Keratinocyte (primary cell): Measurements from ENCODE around the gene ANXA8. TPM values are rescaled to one million over a fixed set of nuclear protein-coding genes. Genes with fewer than 3 reads are reported as not detected.

Experiments used
- DNase-seq: peaks from one replicate; pipeline ENCODE4 v3.0.0-alpha.2; 2011; ENCODE audit warnings: low read depth, missing footprints, low spot score
- FAIRE-seq: peaks from 2 replicates; lab custom pipeline; 2011; peaks lifted over from hg19 to GRCh38; lab: Jason Lieb, UNC
- H2AFZ ChIP-seq: 2 replicates; pipeline ENCODE4 v1.6.0; 2012; ENCODE audit warnings: low read length, control low read depth, inconsistent platforms; ENCODE audit not compliant: control insufficient read depth
- H3K27ac ChIP-seq: 2 replicates; pipeline ENCODE4 v1.5.1; 2011; ENCODE audit warnings: low read length; ENCODE audit not compliant: control insufficient read depth, insufficient read depth
- H3K27me3 ChIP-seq: 3 replicates; pipeline ENCODE4 v1.6.0; 2011; ENCODE audit warnings: low read length; ENCODE audit not compliant: control insufficient read depth, insufficient read depth; ENCODE audit errors: extremely low read depth
- H3K36me3 ChIP-seq, 2 experiments: 2 replicates in 1 of 2; 3 replicates in 1 of 2; pipeline ENCODE4 v1.5.1; 2011; ENCODE audit warnings: low read length in 2 of 2, mild to moderate bottlenecking in 1 of 2; ENCODE audit not compliant: control insufficient read depth in 2 of 2, insufficient read depth in 2 of 2; ENCODE audit errors: extremely low read depth in 1 of 2
- H3K4me1 ChIP-seq: 3 replicates; pipeline ENCODE4 v1.5.1; 2011; ENCODE audit warnings: low read length; ENCODE audit not compliant: control insufficient read depth, insufficient read depth; ENCODE audit errors: extremely low read depth
- H3K4me2 ChIP-seq: 3 replicates; pipeline ENCODE4 v1.6.0; 2011; ENCODE audit warnings: low read depth, low read length; ENCODE audit not compliant: control insufficient read depth, insufficient read depth; ENCODE audit errors: extremely low read depth
- H3K4me3 ChIP-seq, 3 experiments: fragments of 200-600 bp in 1 of 3; sonication (generic) in 1 of 3; 2 replicates in 2 of 3; 3 replicates in 1 of 3; pipeline ENCODE4 v1.5.1; 2011 to 2016; ENCODE audit warnings: low read length in 3 of 3, mild to moderate bottlenecking in 3 of 3, control low read depth in 2 of 3, inconsistent platforms in 1 of 3, low read depth in 1 of 3, mixed read lengths in 1 of 3, mixed run types in 1 of 3, moderate library complexity in 1 of 3; ENCODE audit not compliant: control insufficient read depth in 2 of 3, insufficient read depth in 2 of 3; ENCODE audit errors: extremely low read depth in 1 of 3
- H3K79me2 ChIP-seq: 2 replicates; pipeline ENCODE4 v1.6.0; 2012; ENCODE audit warnings: low read length; ENCODE audit not compliant: control insufficient read depth, insufficient read depth
- H3K9ac ChIP-seq: 3 replicates; pipeline ENCODE4 v1.6.0; 2011; ENCODE audit warnings: low read length; ENCODE audit not compliant: control insufficient read depth, insufficient read depth; ENCODE audit errors: extremely low read depth
- H3K9me1 ChIP-seq: 3 replicates; pipeline ENCODE4 v1.6.0; 2011; ENCODE audit warnings: low read length; ENCODE audit not compliant: control insufficient read depth, insufficient read depth; ENCODE audit errors: extremely low read depth
- H3K9me3 ChIP-seq: 2 replicates; pipeline ENCODE4 v1.5.1; 2012; ENCODE audit warnings: low read depth, low read length; ENCODE audit not compliant: control insufficient read depth
- H4K20me1 ChIP-seq: 3 replicates; pipeline ENCODE4 v1.6.0; 2011; ENCODE audit warnings: low read length; ENCODE audit not compliant: control insufficient read depth, insufficient read depth; ENCODE audit errors: extremely low read depth
- CTCF ChIP-seq, 3 experiments: IDR thresholded peaks in 1 of 3; conservative IDR thresholded peaks in 1 of 3; optimal IDR thresholded peaks in 1 of 3; 2 replicates in 2 of 3; 3 replicates in 1 of 3; pipeline versions ENCODE3 to v1.5.1; 2011; ENCODE audit warnings: low read length in 3 of 3, mild to moderate bottlenecking in 3 of 3, moderate library complexity in 2 of 3, control low read depth in 1 of 3, inconsistent platforms in 1 of 3; ENCODE audit not compliant: insufficient read depth in 2 of 3; ENCODE audit errors: extremely low read depth in 1 of 3
- EZH2 ChIP-seq: IDR thresholded peaks from one replicate; pipeline ENCODE4 v1.6.1; 2012; ENCODE audit warnings: inconsistent platforms, mild to moderate bottlenecking, low read length, moderate library complexity
- dilution Hi-C: fragments of 300-500 bp; cut with MboI; formaldehyde crosslinking; loops from one replicate; pipeline ENCODE4 v1.7.0; 2020; ENCODE audit warnings: low sequenced_read_pairs; ENCODE audit not compliant: extremely low pct_ligation_motif_present
- polyA plus RNA-seq, 5 experiments: library from polyadenylated mRNA; depleted of rRNA in 3 of 5; stranded (reverse) in 3 of 5; stranded (forward) in 1 of 5; unstranded in 1 of 5; fragments of >200 nt; gene quantifications; 1 replicate in 1 of 5; 2 replicates in 3 of 5; 3 replicates in 1 of 5; pipeline versions ENCODE4 v1.2.1 to v1.2.3, GENCODE V29; 2011 to 2012; ENCODE audit warnings: missing spikeins in 2 of 5, low read depth in 1 of 5, low replicate concordance in 1 of 5

Gene ANXA8
- polyA plus RNA-seq, 1 donor (not counting 4 experiments of a cell fraction or from before 2014, with no cell fraction given): 820 TPM

GRCh38 chr10:47421057-47421952 lies 62.6 kb downstream of the ANXA8 start:
- dilution Hi-C loops: no loop called here
- Histone ChIP-seq H3K36me3 (no peaks in the 10 kb centered on the region), H3K79me2 (no peaks in the 10 kb centered on the region), H2AFZ (no peak overlapping the region), H3K9ac (no peak overlapping the region), H4K20me1 (no peaks in the 10 kb centered on the region), H3K4me2 (no peak overlapping the region), H3K4me3 (no peak overlapping the region), H3K9me1 (no peaks in the 10 kb centered on the region), H3K27ac (no peak overlapping the region), H3K27me3 (no peaks in the 10 kb centered on the region), H3K9me3 (no peaks in the 10 kb centered on the region), H3K4me1 (no peaks in the 10 kb centered on the region)
- TF ChIP-seq CTCF (optimal IDR thresholded peaks at IDR 0.05 in 1 of 3, IDR thresholded peaks at IDR 0.05 in 1 of 3, conservative IDR thresholded peaks at IDR 0.05 in 1 of 3; ENCODE audit: extremely low read depth in 1 of 3, insufficient read depth in 2 of 3, low read length in 3 of 3) (no peak), EZH2 (no peak)
- DNase-seq (no peak), FAIRE-seq (no peak)

GRCh38 chr10:47420305-47421056 lies 63.4 kb downstream of the ANXA8 start:
- H3K4me1 ChIP-seq: no peaks in the 10 kb centered on the region
- dilution Hi-C loops: no loop called here
- H4K20me1 ChIP-seq: no peaks in the 10 kb centered on the region
- H3K9ac ChIP-seq: no peak overlapping the region
- no peaks in the 10 kb centered on the region for H3K27me3 ChIP-seq
- FAIRE-seq (no peak), DNase-seq (no peak)
- H2AFZ ChIP-seq: no peak overlapping the region
- H3K4me2 ChIP-seq: no peak overlapping the region
- H3K9me1 ChIP-seq: no peaks in the 10 kb centered on the region
- H3K9me3 ChIP-seq: no peaks in the 10 kb centered on the region
- H3K79me2 ChIP-seq: no peaks in the 10 kb centered on the region
- H3K36me3 ChIP-seq: no peaks in the 10 kb centered on the region
- no peak overlapping the region for H3K27ac ChIP-seq
- no peak overlapping the region for H3K4me3 ChIP-seq
- no peak for TF ChIP-seq CTCF (optimal IDR thresholded peaks at IDR 0.05 in 1 of 3, IDR thresholded peaks at IDR 0.05 in 1 of 3, conservative IDR thresholded peaks at IDR 0.05 in 1 of 3; ENCODE audit: extremely low read depth in 1 of 3, insufficient read depth in 2 of 3, low read length in 3 of 3)
- TF ChIP-seq EZH2: no peak
